OCI-LY7 (cell line): ENCODE results near the gene PTPRB. TPM values are rescaled to one million over a fixed set of nuclear protein-coding genes. Genes with fewer than 3 reads are reported as not detected.
"Not testable (repeated sequence)": the region's sequence is repeated elsewhere in the genome, so short reads cannot be mapped to it uniquely, and the experiment has no call there.

Source experiments
- BruUV-seq: library from RNA; stranded (reverse); fragments of 400-500 nt; replicated peaks from 2 replicates; lab custom pipeline; 2021; lab: Mats Ljungman, UMichigan
- CTCF ChIA-PET: fragments of 300-600 bp; sonication (Branson Sonifier 250); formaldehyde crosslinking; loops from one replicate; lab custom pipeline; 2022; ENCODE audit warnings: antibody characterized with exemption; ENCODE audit not compliant: unreplicated experiment; lab: Charles Lee
- POLR2A ChIA-PET: fragments of 300-600 bp; sonication (Branson Sonifier 250); formaldehyde crosslinking; loops from one replicate; lab custom pipeline; 2022; ENCODE audit warnings: antibody characterized with exemption; lab: Charles Lee
- DNase-seq: peaks from one replicate; pipeline ENCODE4 v3.0.0-alpha.2; 2015; ENCODE audit warnings: low spot score
- H2AFZ ChIP-seq: fragments of 200-600 bp; sonication (generic), shearing (Covaris generic); 2 replicates; pipeline ENCODE4 v1.6.1; 2014; ENCODE audit warnings: mild to moderate bottlenecking, antibody characterized with exemption, low read length, moderate library complexity
- H3K27ac ChIP-seq: fragments of 200-600 bp; sonication (generic); 2 replicates; pipeline ENCODE4 v1.5.1; 2014; ENCODE audit warnings: mixed run types, low read depth, mild to moderate bottlenecking, moderate library complexity, low read length, inconsistent platforms; ENCODE audit not compliant: poor library complexity, severe bottlenecking
- H3K36me3 ChIP-seq: fragments of 200-600 bp; sonication (generic); 2 replicates; pipeline ENCODE4 v1.6.1; 2014; ENCODE audit warnings: mild to moderate bottlenecking, antibody characterized with exemption, low read length, moderate library complexity, mixed read lengths; ENCODE audit not compliant: insufficient read depth
- H3K4me1 ChIP-seq: fragments of 200-600 bp; sonication (generic); 2 replicates; pipeline ENCODE4 v1.5.1; 2014; ENCODE audit warnings: mild to moderate bottlenecking, low read length; ENCODE audit not compliant: insufficient read depth, poor library complexity, severe bottlenecking
- H3K4me2 ChIP-seq: fragments of 200-600 bp; sonication (generic); 2 replicates; pipeline ENCODE4 v1.6.1; 2014; ENCODE audit warnings: mild to moderate bottlenecking, low read length
- H3K4me3 ChIP-seq: fragments of 200-600 bp; sonication (generic); 2 replicates; pipeline ENCODE4 v1.5.1; 2014; ENCODE audit warnings: mild to moderate bottlenecking, low read depth, low read length; ENCODE audit not compliant: poor library complexity, severe bottlenecking
- H3K79me2 ChIP-seq: fragments of 200-600 bp; sonication (generic); 2 replicates; pipeline ENCODE4 v1.6.1; 2016; ENCODE audit warnings: low read depth, mild to moderate bottlenecking, low read length, moderate library complexity, mixed read lengths; ENCODE audit not compliant: insufficient read depth
- H3K9me2 ChIP-seq: fragments of 200-600 bp; sonication (generic); 2 replicates; pipeline ENCODE4 v1.6.1; 2016; ENCODE audit warnings: mild to moderate bottlenecking, low read length, mixed read lengths; ENCODE audit not compliant: insufficient read depth
- H3K9me3 ChIP-seq: fragments of 200-600 bp; sonication (generic); 2 replicates; pipeline ENCODE4 v1.6.1; 2014; ENCODE audit warnings: mild to moderate bottlenecking, mixed run types, low read length, mixed read lengths
- H4K20me1 ChIP-seq: fragments of 200-600 bp; sonication (generic); 2 replicates; pipeline ENCODE4 v1.6.1; 2014; ENCODE audit warnings: mild to moderate bottlenecking, antibody characterized with exemption, low read length, moderate library complexity, mixed read lengths; ENCODE audit not compliant: insufficient read depth
- CTCF ChIP-seq: fragments of 200-600 bp; sonication (generic); conservative IDR thresholded peaks from 2 replicates; pipeline ENCODE4 v1.5.1; 2014; ENCODE audit warnings: mild to moderate bottlenecking, antibody characterized with exemption, low read length, moderate library complexity, mixed read lengths
- EZH2phosphoT487 ChIP-seq: fragments of 200-600 bp; sonication (generic); IDR thresholded peaks from 2 replicates; pipeline ENCODE4 v1.6.1; 2018; ENCODE audit warnings: low read depth, borderline replicate concordance, mild to moderate bottlenecking, mixed run types, antibody characterized with exemption, low read length, moderate library complexity, mixed read lengths
- intact Hi-C: fragments of 100-400 bp; cut with micrococcal nuclease; formaldehyde crosslinking; loops from one replicate; pipeline ENCODE4 v1.10.0; 2022; ENCODE audit not compliant: unreplicated experiment
- total RNA-seq, 2 experiments: library from RNA; depleted of rRNA in 1 of 2; stranded (reverse); fragments of >200 nt in 1 of 2; shearing (Covaris generic) in 1 of 2; gene quantifications; 2 replicates each; pipeline ENCODE4 v1.2.3, GENCODE V29; 2014 to 2022

The PTPRB gene
- total RNA-seq, 2 experiments from 2014 or later = not detected

DNA sequence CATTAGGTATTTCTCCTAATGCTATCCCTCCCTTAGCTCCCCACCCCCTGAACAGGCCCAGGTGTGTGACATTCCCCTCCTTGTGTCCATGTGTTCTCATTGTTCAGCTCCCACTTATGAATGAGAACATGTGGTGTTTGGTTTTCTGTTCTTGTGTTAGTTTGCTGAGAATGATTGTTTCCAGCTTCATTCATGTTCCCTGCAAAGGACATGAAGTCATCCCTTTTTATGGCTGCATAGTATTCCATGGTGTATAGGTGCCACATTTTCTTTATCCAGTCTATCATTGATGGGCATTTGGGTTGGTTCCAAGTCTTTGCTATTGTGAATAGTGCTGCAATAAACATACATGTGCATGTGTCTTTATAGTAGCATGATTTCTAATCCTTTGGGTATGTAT, 146.3 kb downstream of the PTPRB start:
- CTCF ChIA-PET, H3K9me2 ChIP-seq, H3K27ac ChIP-seq, H3K4me3 ChIP-seq, DNase-seq, H3K79me2 ChIP-seq, BruUV-seq, H3K36me3 ChIP-seq, H2AFZ ChIP-seq, H3K4me2 ChIP-seq, H4K20me1 ChIP-seq, intact Hi-C loops: not testable (repeated sequence)
- Histone ChIP-seq H3K9me3 (peaks cover 25% of the 10 kb centered on the region; the same call in 1 of the 2 replicates), H3K4me1 (peaks cover 32% of the 10 kb centered on the region)
- POLR2A ChIA-PET = interaction anchor here (1.0 kb wide), 1 partner anchor 12 kb away, joined by 3 read pairs; no protein-coding TSS in a partner anchor

DNA sequence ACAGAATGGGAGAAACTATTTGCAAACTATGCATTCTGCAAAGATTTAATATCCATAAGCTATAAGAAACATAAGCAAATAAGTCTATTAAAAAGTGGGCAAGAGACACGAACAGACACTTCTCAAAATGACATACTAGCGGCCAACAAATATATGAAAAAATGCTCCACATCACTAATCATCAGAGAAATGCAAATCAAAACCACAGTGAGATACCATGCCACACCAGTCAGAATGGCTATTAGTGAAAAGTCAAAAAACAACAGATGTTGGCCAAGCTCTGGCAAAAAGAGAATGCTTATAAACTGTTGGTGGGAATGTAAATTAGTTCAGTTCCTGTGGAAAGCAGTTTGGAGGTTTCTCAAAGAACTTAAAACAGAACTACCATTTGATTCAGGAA, 149.8 kb downstream of the PTPRB start:
- Histone ChIP-seq H4K20me1 (no peaks in the 10 kb centered on the region), H3K27ac (peak overlapping the region; percentile 63), H2AFZ (peak overlapping the region; percentile 47; the same call in 1 of the 2 replicates), H3K4me1 (peaks cover 44% of the 10 kb centered on the region), H3K4me3 (peak overlapping the region; percentile 9), H3K9me2 (no peaks in the 10 kb centered on the region), H3K36me3 (peaks cover 6% of the 10 kb centered on the region; the same call in 1 of the 2 replicates), H3K4me2 (peak overlapping the region; percentile 44), H3K79me2 (no peaks in the 10 kb centered on the region), H3K9me3 (peaks cover 25% of the 10 kb centered on the region; the same call in 1 of the 2 replicates)
- TF ChIP-seq EZH2phosphoT487 (no peak), CTCF (no peak)
- no TSS peak for BruUV-seq
- DNase-seq = peak; percentile 51
- ChIA-PET POLR2A (interaction anchor here (0.9 to 1.3 kb wide), 3 partner anchors 161 to 602 kb away, joined by 3 to 4 read pairs (median 4); no protein-coding TSS in a partner anchor), CTCF (interaction anchor here (1.7 kb wide), 1 partner anchor 609 kb away, joined by 3 read pairs; no protein-coding TSS in a partner anchor)
- intact Hi-C loops = loop anchor here (1.0 to 10.0 kb wide), 3 partner anchors 90 to 273 kb away; partner anchors contain the start of gene CNOT2

DNA sequence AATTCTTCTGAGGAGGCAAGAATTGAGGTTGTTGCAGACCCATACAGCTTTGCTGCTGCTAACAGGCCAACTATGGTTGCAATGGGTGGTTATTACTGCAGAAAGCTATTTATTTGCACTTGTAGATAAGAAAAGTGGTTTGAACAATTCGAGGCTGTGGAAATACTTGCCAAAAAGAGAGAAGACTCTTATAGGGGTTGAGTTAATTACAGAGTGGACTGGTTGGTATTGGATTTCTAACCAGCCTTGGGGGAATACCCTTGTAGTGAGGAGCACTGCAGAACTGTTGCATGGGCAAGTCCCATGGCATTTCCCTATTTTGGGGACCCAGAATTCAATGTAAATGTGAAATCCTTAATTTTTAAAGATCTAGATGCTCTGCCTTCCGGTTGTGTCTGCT, 150.6 kb downstream of the PTPRB start:
- Histone ChIP-seq H3K9me3 (peaks cover 25% of the 10 kb centered on the region; the same call in 1 of the 2 replicates), H3K27ac (no peak overlapping the region), H3K4me1 (peaks cover 44% of the 10 kb centered on the region), H3K4me2 (peak overlapping the region; percentile 15; the same call in 1 of the 2 replicates), H3K79me2 (no peaks in the 10 kb centered on the region), H2AFZ (peak overlapping the region; percentile 47; the same call in 1 of the 2 replicates), H4K20me1 (no peaks in the 10 kb centered on the region), H3K4me3 (no peak overlapping the region), H3K36me3 (peaks cover 6% of the 10 kb centered on the region; the same call in 1 of the 2 replicates), H3K9me2 (no peaks in the 10 kb centered on the region)
- no TSS peak for BruUV-seq
- intact Hi-C loops = loop anchor here (10.0 kb wide), 2 partner anchors 242 to 272 kb away; partner anchors contain the start of gene CNOT2
- ChIA-PET POLR2A (interaction anchor here (1.0 to 2.0 kb wide), 2 partner anchors 79 to 746 kb away, joined by 3 to 7 read pairs; no protein-coding TSS in a partner anchor), CTCF (interaction anchor here (1.7 kb wide), 1 partner anchor 608 kb away, joined by 3 read pairs; no protein-coding TSS in a partner anchor)
- DNase-seq = no peak
- TF ChIP-seq CTCF = no peak
- no peak for TF ChIP-seq EZH2phosphoT487
